Endothelial cell of umbilical vein (primary cell): ENCODE results near the gene APP. TPM values are rescaled to one million over a fixed set of nuclear protein-coding genes. Genes with fewer than 3 reads are reported as not detected.

Source experiments
- BruUV-seq: library from RNA; stranded (reverse); fragments of 400-500 nt; replicated peaks from 2 replicates; lab custom pipeline; 2021; lab: Mats Ljungman, UMichigan
- CTCF ChIA-PET: fragments of 300-600, 350-600 bp; sonication (Branson Sonifier 250); formaldehyde crosslinking; loops from one replicate; lab custom pipeline; 2021; ENCODE audit warnings: antibody characterized with exemption, inconsistent platforms; lab: Charles Lee
- POLR2A ChIA-PET: fragments of 300-600, 350-600 bp; sonication (Branson Sonifier 250); formaldehyde crosslinking; loops from one replicate; lab custom pipeline; 2021; ENCODE audit warnings: antibody characterized with exemption, inconsistent platforms; lab: Charles Lee
- DNase-seq: peaks from one replicate; pipeline ENCODE4 v3.0.0-alpha.2; 2011; ENCODE audit warnings: low read depth, low spot score
- FAIRE-seq: peaks from 2 replicates; lab custom pipeline; 2011; peaks lifted over from hg19 to GRCh38; lab: Jason Lieb, UNC
- H2AFZ ChIP-seq: 2 replicates; pipeline ENCODE4 v1.6.0; 2012; ENCODE audit warnings: low read depth, low read length, control low read depth, inconsistent platforms
- H3K27ac ChIP-seq: 2 replicates; pipeline ENCODE4 v1.5.1; 2011; ENCODE audit warnings: low read depth, mild to moderate bottlenecking, control low read depth, low read length, moderate library complexity; ENCODE audit not compliant: insufficient read depth
- H3K27me3 ChIP-seq, 2 experiments: 2 replicates each; pipeline versions ENCODE4 v1.6.0 to v1.6.1; 2011; ENCODE audit warnings: low read length in 2 of 2, mixed read lengths in 1 of 2; ENCODE audit not compliant: control insufficient read depth in 2 of 2, insufficient read depth in 2 of 2
- H3K36me3 ChIP-seq, 2 experiments: 2 replicates in 1 of 2; 3 replicates in 1 of 2; pipeline ENCODE4 v1.5.1; 2011; ENCODE audit warnings: low read length in 2 of 2, mild to moderate bottlenecking in 1 of 2, moderate library complexity in 1 of 2; ENCODE audit not compliant: control insufficient read depth in 2 of 2, insufficient read depth in 2 of 2; ENCODE audit errors: extremely low read depth in 1 of 2
- H3K4me1 ChIP-seq: 3 replicates; pipeline ENCODE4 v1.5.1; 2011; ENCODE audit warnings: mild to moderate bottlenecking, low read length; ENCODE audit not compliant: control insufficient read depth, insufficient read depth; ENCODE audit errors: extremely low read depth
- H3K4me2 ChIP-seq: 2 replicates; pipeline ENCODE4 v1.6.1; 2011; ENCODE audit warnings: low read length, control low read depth, mixed read lengths; ENCODE audit not compliant: insufficient read depth
- H3K4me3 ChIP-seq, 3 experiments: fragments of 200-600 bp in 1 of 3; sonication (generic), shearing (Covaris generic) in 1 of 3; replicated peaks in 1 of 3; 2 replicates each; pipeline ENCODE4 v1.5.1; 2011 to 2016; ENCODE audit warnings: control low read depth in 3 of 3, low read length in 3 of 3, mild to moderate bottlenecking in 2 of 3, inconsistent platforms in 1 of 3, low read depth in 1 of 3, moderate library complexity in 1 of 3; ENCODE audit not compliant: insufficient read depth in 1 of 3
- H3K79me2 ChIP-seq: 2 replicates; pipeline ENCODE4 v1.6.0; 2012; ENCODE audit warnings: low read length, inconsistent platforms; ENCODE audit not compliant: control insufficient read depth, insufficient read depth
- H3K9ac ChIP-seq: replicated peaks from 2 replicates; pipeline ENCODE3; 2011; ENCODE audit warnings: low read length, control low read depth; ENCODE audit not compliant: insufficient read depth; ENCODE audit errors: extremely low read depth
- H3K9me1 ChIP-seq: replicated peaks from 3 replicates; pipeline ENCODE4 v1.6.0; 2011; ENCODE audit warnings: mild to moderate bottlenecking, low read length; ENCODE audit not compliant: control insufficient read depth, insufficient read depth; ENCODE audit errors: extremely low read depth
- H3K9me3 ChIP-seq: replicated peaks from 2 replicates; pipeline ENCODE4 v1.5.1; 2012; ENCODE audit warnings: low read length, inconsistent platforms; ENCODE audit not compliant: control insufficient read depth, insufficient read depth
- H4K20me1 ChIP-seq: replicated peaks from 2 replicates; pipeline ENCODE3; 2011; ENCODE audit warnings: mild to moderate bottlenecking, low read length; ENCODE audit not compliant: control insufficient read depth, insufficient read depth; ENCODE audit errors: extremely low read depth
- CTCF ChIP-seq, 2 donors: IDR thresholded peaks; 1 replicate in 1 of 2; 2 replicates in 1 of 2; pipeline ENCODE4 v1.5.1; 2011; ENCODE audit warnings: low read length in 2 of 2, mild to moderate bottlenecking in 2 of 2, moderate library complexity in 2 of 2, control low read depth in 1 of 2, inconsistent platforms in 1 of 2, low read depth in 1 of 2; ENCODE audit not compliant: insufficient read depth in 1 of 2; ENCODE audit errors: extremely low read depth in 1 of 2
- EZH2 ChIP-seq: IDR thresholded peaks from 2 replicates; pipeline ENCODE4 v1.6.1; 2012; ENCODE audit warnings: borderline replicate concordance, low read depth, mild to moderate bottlenecking, moderate library complexity, low read length, inconsistent platforms; ENCODE audit not compliant: severe bottlenecking
- FOS ChIP-seq: IDR thresholded peaks from 2 replicates; pipeline ENCODE4 v1.6.1; 2011; ENCODE audit warnings: mild to moderate bottlenecking, low read length, moderate library complexity, borderline replicate concordance; ENCODE audit not compliant: insufficient read depth
- GATA2 ChIP-seq: IDR thresholded peaks from 2 replicates; pipeline ENCODE4 v1.7.0; 2011; ENCODE audit warnings: low read depth, mild to moderate bottlenecking, moderate library complexity, mixed read lengths, low read length; ENCODE audit not compliant: insufficient read length, insufficient read depth
- JUN ChIP-seq: IDR thresholded peaks from 2 replicates; pipeline ENCODE4 v1.6.1; 2011; ENCODE audit warnings: borderline replicate concordance, low read depth; ENCODE audit not compliant: insufficient read length, insufficient read depth
- MAX ChIP-seq: IDR thresholded peaks from 2 replicates; pipeline ENCODE4 v1.6.1; 2011; ENCODE audit not compliant: insufficient read depth, insufficient read length
- MYC ChIP-seq: IDR thresholded peaks from one replicate; pipeline ENCODE4 v1.6.1; 2011; ENCODE audit warnings: mild to moderate bottlenecking, low read depth, low read length
- POLR2A ChIP-seq: IDR thresholded peaks from 2 replicates; pipeline ENCODE4 v1.6.1; 2012; ENCODE audit warnings: low read depth, mild to moderate bottlenecking, control low read depth, low read length
- POLR2AphosphoS5 ChIP-seq: IDR thresholded peaks from 2 replicates; pipeline ENCODE4 v1.6.1; 2012; ENCODE audit warnings: low read depth, mild to moderate bottlenecking, control low read depth, low read length, moderate library complexity; ENCODE audit not compliant: insufficient read depth
- dilution Hi-C: fragments of 300-500 bp; cut with MboI; formaldehyde crosslinking; loops from one replicate; pipeline ENCODE4 v1.15.0; 2019; ENCODE audit warnings: low sequenced_read_pairs; ENCODE audit not compliant: extremely low pct_ligation_motif_present
- intact Hi-C: fragments of 100-400 bp; cut with micrococcal nuclease; formaldehyde crosslinking; loops from one replicate; pipeline ENCODE4 v1.10.0; 2022
- polyA plus RNA-seq, 4 experiments: library from polyadenylated mRNA; depleted of rRNA in 3 of 4; stranded (reverse) in 3 of 4; unstranded in 1 of 4; fragments of >200 nt; gene quantifications; 2 replicates each; pipeline versions ENCODE4 v1.2.1 to v1.2.3, GENCODE V29; 2011 to 2012; ENCODE audit warnings: missing spikeins in 1 of 4
- total RNA-seq: library from RNA; stranded (reverse); gene quantifications from 2 replicates; pipeline ENCODE4 v1.2.3, GENCODE V29; 2021

The APP gene
- total and polyA plus RNA-seq, 2 donors (not counting 3 experiments of a cell fraction or from before 2014, with no cell fraction given), result 914 to 928 TPM

- intact Hi-C loops, result no loop called here
- no peak overlapping the region for H3K4me3 ChIP-seq
- H2AFZ ChIP-seq, result no peak overlapping the region
- DNase-seq (no peak), FAIRE-seq (no peak)
- H4K20me1 ChIP-seq, result no peaks in the 10 kb centered on the region
- CTCF ChIA-PET, result no interaction called here
- no peak overlapping the region for H3K9ac ChIP-seq
- no peak for TF ChIP-seq MYC
- TF ChIP-seq CTCF (IDR thresholded peaks at IDR 0.05; ENCODE audit: extremely low read depth in 1 of 2, insufficient read depth in 1 of 2, low read depth in 1 of 2, low read length in 2 of 2), result no peak
- no peak for TF ChIP-seq MAX
- no peak for TF ChIP-seq JUN
- no peak for TF ChIP-seq FOS
- TF ChIP-seq GATA2, result no peak
- TF ChIP-seq POLR2A, result no peak
- no peak for TF ChIP-seq POLR2AphosphoS5
- TF ChIP-seq EZH2, result no peak
- H3K27ac ChIP-seq, result peak overlapping the region; percentile 40
- H3K4me2 ChIP-seq, result peak overlapping the region; percentile 17
- H3K9me3 ChIP-seq, result no peaks in the 10 kb centered on the region
- POLR2A ChIA-PET, result no interaction called here
- H3K27me3 ChIP-seq, result no peaks in the 10 kb centered on the region
- no peaks in the 10 kb centered on the region for H3K36me3 ChIP-seq
- BruUV-seq, result no TSS peak
- dilution Hi-C loops, result no loop called here
- H3K9me1 ChIP-seq, result no peaks in the 10 kb centered on the region
- H3K4me1 ChIP-seq, result peaks cover 61% of the 10 kb centered on the region
- H3K79me2 ChIP-seq, result peaks cover 31% of the 10 kb centered on the region
These were observed 231.2 kb downstream of the APP start for GRCh38 chr21:25939396-25939761.
